Effector memory CD4-positive, alpha-beta T cell (primary cell): ENCODE measurements around the gene RAB17.

ENCODE experiments used
- DNase-seq, 3 donors: peaks; one replicate each; pipeline ENCODE4 v3.0.0-alpha.2; 2020
- H3K27ac ChIP-seq: 2 replicates; pipeline ENCODE4 v1.7.0; 2013; ENCODE audit warnings: mild to moderate bottlenecking, low read length, moderate library complexity; ENCODE audit not compliant: insufficient read depth, poor library complexity, severe bottlenecking
- H3K27me3 ChIP-seq: replicated peaks from 2 replicates; pipeline ENCODE4 v1.7.0; 2013; ENCODE audit warnings: mild to moderate bottlenecking, low read length; ENCODE audit not compliant: insufficient read depth, control insufficient read depth, poor library complexity, severe bottlenecking
- H3K36me3 ChIP-seq: 2 replicates; pipeline ENCODE4 v1.7.0; 2013; ENCODE audit warnings: mild to moderate bottlenecking, low read length, moderate library complexity; ENCODE audit not compliant: control insufficient read depth, insufficient read depth
- H3K4me1 ChIP-seq: 2 replicates; pipeline ENCODE4 v1.7.0; 2013; ENCODE audit warnings: low read length, mild to moderate bottlenecking; ENCODE audit not compliant: control insufficient read depth, insufficient read depth, poor library complexity, severe bottlenecking
- H3K4me3 ChIP-seq: 2 replicates; pipeline ENCODE4 v1.7.0; 2013; ENCODE audit warnings: low read length, low read depth, mild to moderate bottlenecking; ENCODE audit not compliant: insufficient read depth, poor library complexity, severe bottlenecking
- H3K9me3 ChIP-seq: 2 replicates; pipeline ENCODE4 v1.7.0; 2013; ENCODE audit warnings: mild to moderate bottlenecking, low read length, moderate library complexity; ENCODE audit not compliant: control insufficient read depth

RAB17 gene

DNA sequence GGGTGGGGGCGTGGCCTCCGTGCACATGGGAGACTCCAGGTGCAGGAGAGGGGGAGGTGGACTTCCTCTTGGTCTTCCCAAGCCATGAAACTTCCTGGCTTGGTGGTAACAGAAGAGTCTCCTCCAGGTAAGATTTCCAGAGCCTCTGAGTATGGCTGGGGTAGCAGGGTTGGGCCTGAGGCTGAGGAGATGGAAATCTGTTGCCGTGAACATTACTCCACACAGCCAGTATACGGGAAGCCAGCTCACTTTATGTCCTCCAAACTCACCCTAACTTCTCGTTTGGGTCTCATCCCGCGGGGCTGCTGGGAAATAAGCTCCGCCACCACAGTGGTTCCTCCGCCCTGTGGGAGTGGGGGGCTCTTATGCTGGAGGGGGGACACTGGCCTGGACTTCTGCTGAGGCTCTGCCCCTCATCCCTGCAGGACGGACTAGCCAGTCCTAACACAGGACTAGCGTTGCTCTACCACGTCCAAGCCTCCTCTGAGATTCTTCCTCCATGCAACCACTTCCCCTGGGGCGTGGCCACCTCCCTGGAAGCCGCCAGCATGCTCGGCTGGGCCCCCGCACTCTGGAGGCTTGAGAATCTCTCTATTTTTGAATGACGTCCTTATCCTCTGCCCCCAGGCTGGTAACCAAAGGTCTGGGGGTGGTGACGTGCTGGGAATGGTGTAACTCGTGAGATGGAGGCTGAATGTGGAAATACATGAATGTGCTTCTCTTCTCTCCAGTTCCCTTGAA is 777 bp upstream of the RAB17 start:
- DNase-seq, result no peak
- peaks cover 8% of the 10 kb centered on the region for H3K4me1 ChIP-seq
- no peak overlapping the region for H3K4me3 ChIP-seq
- H3K36me3 ChIP-seq, result no peaks in the 10 kb centered on the region
- no peak overlapping the region for H3K27ac ChIP-seq
- no peaks in the 10 kb centered on the region for H3K9me3 ChIP-seq
- H3K27me3 ChIP-seq, result no peaks in the 10 kb centered on the region

DNA sequence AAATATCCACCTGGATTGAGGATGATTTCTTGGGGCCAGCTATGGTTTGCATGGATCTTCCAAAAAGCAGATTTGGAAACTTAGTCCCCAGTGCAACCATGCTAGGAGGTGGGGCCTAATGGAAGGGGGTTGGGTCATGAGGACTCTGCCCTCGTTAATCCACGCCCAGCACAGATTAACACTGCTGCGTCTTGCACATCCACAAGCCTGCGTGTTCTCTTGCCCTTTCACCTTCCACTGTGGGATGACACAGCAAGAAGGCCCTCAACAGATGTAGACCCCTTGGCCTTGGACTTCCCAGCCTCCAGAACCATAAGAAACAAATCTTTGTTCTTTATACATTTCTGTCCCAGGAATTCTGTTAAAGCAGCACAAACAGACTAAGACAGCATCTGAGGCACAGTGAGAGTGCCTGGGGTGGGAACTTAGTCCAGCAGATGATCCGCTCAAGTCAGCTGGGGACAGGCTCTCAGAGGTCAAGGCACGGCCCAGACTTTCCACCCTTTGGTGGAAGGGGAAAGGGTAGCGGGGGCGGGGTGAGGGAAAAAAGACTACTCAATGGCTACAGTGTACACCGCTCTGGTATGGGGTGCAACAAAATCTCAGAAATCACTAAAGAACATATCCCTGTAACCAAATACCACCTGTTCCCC is 2.4 kb downstream of the RAB17 start:
- Histone ChIP-seq H3K9me3 (no peaks in the 10 kb centered on the region), H3K4me3 (no peak overlapping the region), H3K27me3 (no peaks in the 10 kb centered on the region), H3K27ac (no peak overlapping the region), H3K36me3 (no peaks in the 10 kb centered on the region), H3K4me1 (peaks cover 8% of the 10 kb centered on the region)
- DNase-seq, result no peak

DNA sequence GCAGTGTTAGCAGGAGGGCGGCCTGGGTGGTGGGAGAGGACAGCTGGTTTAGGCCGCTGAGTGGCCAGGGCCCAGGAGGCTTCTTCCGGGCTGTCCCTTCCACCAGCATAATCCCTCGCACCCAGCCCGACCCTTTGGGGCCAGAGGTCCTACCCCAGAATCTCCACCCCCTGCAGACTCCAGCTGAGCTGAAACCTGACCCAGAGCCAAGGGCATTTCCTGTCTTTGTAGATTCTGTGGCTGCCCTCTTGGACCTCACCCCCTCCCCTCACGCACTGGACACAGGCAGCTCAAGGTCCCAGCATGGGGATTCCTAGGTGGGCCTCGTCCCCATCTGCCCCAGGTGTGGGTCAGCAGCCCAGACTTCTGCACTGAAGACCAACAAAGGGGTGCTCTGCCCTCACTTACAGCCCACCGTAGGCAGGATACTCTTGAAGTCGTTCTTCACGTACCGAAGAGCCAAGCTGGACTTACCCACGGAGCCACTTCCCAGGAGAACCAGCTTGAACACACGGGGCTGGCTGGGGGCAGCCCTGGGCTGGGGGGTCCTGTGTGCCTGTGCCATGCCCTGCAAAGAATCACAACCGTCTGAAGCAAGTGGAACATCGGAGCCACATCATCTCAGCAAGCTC is 4.8 kb downstream of the RAB17 start:
- Histone ChIP-seq H3K27ac (no peak overlapping the region), H3K4me1 (no peaks in the 10 kb centered on the region), H3K9me3 (no peaks in the 10 kb centered on the region), H3K4me3 (no peak overlapping the region), H3K27me3 (no peaks in the 10 kb centered on the region), H3K36me3 (no peaks in the 10 kb centered on the region)
- DNase-seq, result no peak

DNA sequence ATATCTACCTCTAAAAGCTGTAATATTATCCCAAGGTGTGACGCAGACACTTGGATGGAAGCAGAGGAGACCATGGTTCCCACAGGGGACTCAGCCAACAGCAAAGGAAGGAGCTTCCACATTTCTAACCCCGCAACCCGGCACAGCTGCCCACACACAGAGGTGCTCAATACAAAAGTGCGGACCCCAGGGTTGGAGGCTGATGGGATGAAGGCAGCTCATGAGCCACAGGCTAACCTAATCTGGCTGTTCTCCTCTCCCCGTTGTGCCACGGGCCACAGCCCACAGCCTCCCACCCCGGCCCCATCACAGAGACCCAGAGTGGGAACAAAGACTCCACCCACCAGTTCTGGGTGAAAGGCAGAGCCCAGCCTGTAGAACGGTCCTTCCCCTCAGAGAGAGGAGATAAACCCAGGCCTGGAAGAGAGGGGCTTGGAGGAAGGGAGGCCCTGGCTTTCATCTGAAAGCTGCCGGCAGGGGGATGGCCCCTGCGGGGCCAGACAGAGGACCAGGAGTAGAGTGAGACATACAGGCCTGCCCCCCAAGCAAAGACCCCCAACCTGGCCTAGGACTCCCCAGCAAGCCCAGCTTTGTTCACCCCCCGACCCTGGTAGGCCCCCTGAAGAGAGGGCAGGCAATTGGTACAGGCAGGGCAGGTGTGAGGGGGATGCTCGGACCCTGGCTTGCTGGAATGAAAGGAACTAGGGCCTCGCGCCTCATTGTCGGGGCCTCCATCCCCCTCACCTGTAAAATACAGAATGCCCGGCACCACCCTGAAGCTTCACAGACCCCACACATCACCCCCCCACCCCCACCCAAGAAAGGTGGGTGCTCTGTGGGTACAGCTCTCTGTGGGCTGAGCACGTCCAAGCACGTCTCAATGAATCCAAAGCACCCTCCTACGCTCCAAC is 6.9 kb downstream of the RAB17 start:
- Histone ChIP-seq H3K4me3 (no peak overlapping the region), H3K9me3 (no peaks in the 10 kb centered on the region), H3K27me3 (no peaks in the 10 kb centered on the region), H3K27ac (no peak overlapping the region), H3K4me1 (no peaks in the 10 kb centered on the region), H3K36me3 (no peaks in the 10 kb centered on the region)
- DNase-seq, result no peak

DNA sequence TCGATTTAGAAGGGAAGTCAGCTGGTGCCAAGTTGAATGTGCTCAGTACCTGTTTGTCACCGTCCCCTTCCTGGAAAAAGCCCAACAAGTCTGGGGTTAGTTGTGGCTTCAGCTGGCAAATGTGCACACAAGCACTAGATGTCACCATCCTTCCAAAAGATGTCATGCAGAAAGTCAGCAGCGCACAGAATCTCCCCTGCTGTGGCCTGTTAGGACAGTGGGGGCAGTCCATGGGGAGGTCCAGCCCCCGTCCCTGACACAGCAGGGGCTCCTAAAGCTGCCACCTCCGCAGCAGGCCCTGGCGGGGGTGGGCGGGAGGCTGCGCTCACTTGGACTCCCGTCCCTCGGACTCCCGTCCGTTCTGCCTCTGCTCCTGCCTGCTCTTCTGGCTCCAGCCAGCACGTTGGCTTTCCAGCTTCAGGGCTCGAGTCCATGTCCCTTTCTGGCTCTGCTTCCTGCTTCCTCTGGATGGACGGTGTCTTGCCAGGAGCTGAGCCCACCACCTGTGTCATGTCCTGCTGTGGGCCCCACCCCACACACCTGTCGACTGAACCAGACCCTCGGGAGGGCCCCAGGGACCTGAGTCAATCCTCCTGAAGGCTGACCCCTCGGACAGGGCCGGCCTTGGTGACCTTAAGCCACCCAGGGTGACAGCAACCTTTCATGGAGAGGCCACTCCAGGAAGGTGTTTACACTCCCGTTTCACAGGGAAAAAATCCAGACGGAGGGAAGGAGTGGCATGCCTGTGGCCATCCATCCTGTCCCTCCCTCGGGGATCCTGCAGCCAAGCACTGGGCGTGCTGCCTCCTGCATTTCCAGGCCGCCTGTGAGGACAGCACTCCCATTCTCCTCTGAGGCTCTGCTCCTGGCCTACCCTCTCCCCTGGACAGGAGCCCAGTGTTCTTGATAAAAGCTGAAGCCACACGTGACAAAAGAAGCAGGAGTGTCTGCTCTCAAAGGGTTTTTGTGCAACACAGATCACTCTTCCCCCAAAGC is 8.5 kb downstream of the RAB17 start:
- Histone ChIP-seq H3K9me3 (no peaks in the 10 kb centered on the region), H3K4me3 (no peak overlapping the region), H3K4me1 (no peaks in the 10 kb centered on the region), H3K36me3 (no peaks in the 10 kb centered on the region), H3K27ac (no peak overlapping the region), H3K27me3 (no peaks in the 10 kb centered on the region)
- DNase-seq, result peak in 1 of 3 donors; percentile 4

DNA sequence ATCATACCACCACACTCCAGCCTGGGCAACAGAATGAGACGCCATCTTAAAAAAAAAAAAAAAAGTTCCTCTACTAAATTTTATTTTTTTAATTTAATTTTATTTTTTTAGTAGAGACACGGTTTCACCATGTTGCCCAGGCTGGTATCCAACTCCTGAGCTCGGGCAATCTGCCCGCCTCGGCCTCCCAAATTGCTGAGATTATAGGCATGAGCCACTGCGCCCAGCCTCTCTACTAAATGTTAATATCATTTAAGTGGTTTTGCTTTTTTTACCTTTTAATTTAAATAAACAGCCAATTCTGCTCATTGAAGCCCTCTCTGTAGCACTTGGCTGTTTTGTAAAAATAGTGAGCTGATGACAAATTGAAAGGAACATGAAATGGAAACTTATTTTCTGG is 9.2 kb downstream of the RAB17 start:
- Histone ChIP-seq H3K36me3 (no peaks in the 10 kb centered on the region), H3K27ac (no peak overlapping the region), H3K4me1 (no peaks in the 10 kb centered on the region), H3K4me3 (no peak overlapping the region), H3K9me3 (no peaks in the 10 kb centered on the region), H3K27me3 (no peaks in the 10 kb centered on the region)
- no peak for DNase-seq

DNA sequence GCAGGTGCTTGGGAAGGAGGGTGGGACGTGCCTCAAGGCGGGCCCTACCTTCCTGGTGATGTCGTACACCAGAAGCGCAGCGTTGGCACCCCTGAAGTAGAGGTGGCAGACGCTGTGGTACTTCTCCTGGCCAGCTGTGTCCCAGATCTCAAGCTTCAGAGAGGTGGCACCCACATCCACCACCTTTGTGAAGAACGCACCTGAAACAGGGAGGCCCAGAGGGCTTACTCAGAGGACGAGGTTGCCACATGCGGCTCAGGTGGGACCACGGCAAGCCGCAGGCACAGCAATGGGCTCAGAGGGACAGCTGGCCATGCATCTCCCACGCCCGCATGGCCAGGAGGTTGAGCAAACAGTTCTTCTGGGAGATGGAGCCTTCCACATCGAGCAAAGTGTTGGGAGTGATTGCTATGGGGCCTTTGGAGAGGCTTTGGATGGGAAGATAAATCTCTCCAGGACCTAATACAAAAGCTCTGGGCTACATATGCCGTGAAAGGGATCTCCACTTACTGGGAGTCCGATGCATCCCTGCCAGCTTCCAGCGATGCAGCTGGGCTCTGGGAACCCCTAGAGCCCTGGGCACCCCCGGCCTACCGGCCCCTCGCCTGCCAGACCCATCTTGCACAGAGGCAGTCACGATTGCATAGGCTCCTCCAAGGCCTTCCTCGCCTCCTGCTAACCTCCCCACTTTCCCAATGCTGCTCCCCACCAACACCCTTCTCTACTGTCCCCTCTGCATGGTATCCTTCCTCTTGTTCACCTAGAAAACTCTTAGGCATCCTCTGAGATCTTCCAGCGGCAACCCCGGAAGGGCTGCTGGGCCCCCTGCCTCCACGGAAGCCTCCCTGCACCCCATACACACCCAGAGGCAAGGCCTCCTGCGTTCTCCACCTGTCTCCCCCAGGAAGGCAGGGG is 12.3 kb downstream of the RAB17 start:
- no peaks in the 10 kb centered on the region for H3K27me3 ChIP-seq
- H3K4me1 ChIP-seq, result no peaks in the 10 kb centered on the region
- no peak overlapping the region for H3K27ac ChIP-seq
- H3K9me3 ChIP-seq, result no peaks in the 10 kb centered on the region
- H3K36me3 ChIP-seq, result no peaks in the 10 kb centered on the region
- no peak for DNase-seq
- no peak overlapping the region for H3K4me3 ChIP-seq

DNA sequence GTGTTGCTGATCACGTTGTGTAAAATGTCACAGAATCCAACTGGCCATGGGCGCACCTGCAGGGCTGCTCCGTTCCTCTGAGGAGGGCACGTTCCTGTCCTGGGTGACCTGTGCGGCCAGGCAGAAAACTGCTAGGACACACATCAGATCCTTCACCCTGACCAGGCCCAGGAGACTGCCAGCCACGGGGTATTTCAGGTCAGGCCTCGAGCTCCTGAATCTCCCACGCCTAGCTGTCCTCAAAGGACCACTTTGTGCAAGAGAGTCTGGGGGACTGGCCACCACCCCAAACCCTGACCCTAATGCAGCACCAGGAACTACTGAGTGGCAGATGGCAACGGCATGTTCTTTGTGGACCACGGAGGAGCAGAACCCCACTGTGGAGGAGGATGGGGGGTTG is 13.1 kb downstream of the RAB17 start:
- H3K4me3 ChIP-seq, result no peak overlapping the region
- H3K27me3 ChIP-seq, result no peaks in the 10 kb centered on the region
- H3K9me3 ChIP-seq, result no peaks in the 10 kb centered on the region
- no peaks in the 10 kb centered on the region for H3K36me3 ChIP-seq
- H3K4me1 ChIP-seq, result no peaks in the 10 kb centered on the region
- DNase-seq, result no peak
- no peak overlapping the region for H3K27ac ChIP-seq
